Fibroblast of villous mesenchyme (primary cell): ENCODE measurements around the gene KATNIP. TPM values are rescaled to one million over a fixed set of nuclear protein-coding genes. Genes with fewer than 3 reads are reported as not detected.

Experiments used
- DNase-seq: peaks from one replicate; pipeline ENCODE4 v3.0.0-alpha.2; 2010; ENCODE audit warnings: low read depth
- H3K4me3 ChIP-seq: 2 replicates; pipeline ENCODE4 v1.5.1; 2011; ENCODE audit warnings: low read depth, mild to moderate bottlenecking, low read length
- total RNA-seq: library from RNA; depleted of rRNA; stranded (reverse); fragments of >200 nt; gene quantifications from 2 replicates; pipeline ENCODE4 v1.2.3, GENCODE V29; 2012
- TF ChIP-seq, protein P1 (sequence below): IDR thresholded peaks from 2 replicates; pipeline ENCODE4 v1.5.1; 2012; ENCODE audit warnings: low read depth, mild to moderate bottlenecking, low read length; ENCODE audit not compliant: insufficient read depth

The KATNIP gene
- total RNA-seq, 1 donor = 25.5 TPM

DNA sequence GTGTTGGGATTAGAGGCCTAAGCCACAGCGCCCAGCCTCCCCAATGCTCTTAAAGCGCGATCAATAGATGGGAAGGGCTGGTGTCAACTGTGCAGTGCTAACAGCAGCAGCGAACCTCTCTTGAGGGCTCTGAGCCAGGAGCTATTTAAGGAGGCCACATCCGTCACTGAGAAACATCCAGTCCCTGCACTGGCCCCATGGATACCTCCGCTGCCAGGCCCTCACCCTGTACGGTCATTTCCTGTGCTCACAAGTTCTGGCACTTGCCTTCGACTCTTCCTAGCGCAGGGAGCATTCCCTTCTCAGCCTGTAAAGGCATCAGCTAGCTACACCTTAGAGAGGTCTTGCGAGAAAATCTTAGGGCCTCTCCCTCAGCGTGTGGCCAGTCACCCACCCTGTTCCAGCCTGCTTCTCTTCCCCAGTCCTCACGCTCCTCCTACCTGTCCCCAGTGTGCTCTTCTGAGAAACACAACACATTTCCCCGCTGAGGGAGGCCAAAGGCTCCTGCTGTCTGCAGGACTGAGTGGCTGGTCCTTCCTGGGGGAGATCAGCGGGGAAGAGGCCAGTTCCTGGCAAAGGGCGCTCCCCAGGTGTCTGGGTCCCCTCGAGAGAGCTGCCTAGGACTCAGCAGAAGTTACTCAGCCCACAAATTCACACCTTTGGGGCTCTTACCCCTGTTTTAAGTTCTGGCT is 28.8 kb upstream of the KATNIP start:
- H3K4me3 ChIP-seq = no peak overlapping the region
- TF ChIP-seq, protein P1, sequence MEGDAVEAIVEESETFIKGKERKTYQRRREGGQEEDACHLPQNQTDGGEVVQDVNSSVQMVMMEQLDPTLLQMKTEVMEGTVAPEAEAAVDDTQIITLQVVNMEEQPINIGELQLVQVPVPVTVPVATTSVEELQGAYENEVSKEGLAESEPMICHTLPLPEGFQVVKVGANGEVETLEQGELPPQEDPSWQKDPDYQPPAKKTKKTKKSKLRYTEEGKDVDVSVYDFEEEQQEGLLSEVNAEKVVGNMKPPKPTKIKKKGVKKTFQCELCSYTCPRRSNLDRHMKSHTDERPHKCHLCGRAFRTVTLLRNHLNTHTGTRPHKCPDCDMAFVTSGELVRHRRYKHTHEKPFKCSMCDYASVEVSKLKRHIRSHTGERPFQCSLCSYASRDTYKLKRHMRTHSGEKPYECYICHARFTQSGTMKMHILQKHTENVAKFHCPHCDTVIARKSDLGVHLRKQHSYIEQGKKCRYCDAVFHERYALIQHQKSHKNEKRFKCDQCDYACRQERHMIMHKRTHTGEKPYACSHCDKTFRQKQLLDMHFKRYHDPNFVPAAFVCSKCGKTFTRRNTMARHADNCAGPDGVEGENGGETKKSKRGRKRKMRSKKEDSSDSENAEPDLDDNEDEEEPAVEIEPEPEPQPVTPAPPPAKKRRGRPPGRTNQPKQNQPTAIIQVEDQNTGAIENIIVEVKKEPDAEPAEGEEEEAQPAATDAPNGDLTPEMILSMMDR = no peak
- DNase-seq = no peak

DNA sequence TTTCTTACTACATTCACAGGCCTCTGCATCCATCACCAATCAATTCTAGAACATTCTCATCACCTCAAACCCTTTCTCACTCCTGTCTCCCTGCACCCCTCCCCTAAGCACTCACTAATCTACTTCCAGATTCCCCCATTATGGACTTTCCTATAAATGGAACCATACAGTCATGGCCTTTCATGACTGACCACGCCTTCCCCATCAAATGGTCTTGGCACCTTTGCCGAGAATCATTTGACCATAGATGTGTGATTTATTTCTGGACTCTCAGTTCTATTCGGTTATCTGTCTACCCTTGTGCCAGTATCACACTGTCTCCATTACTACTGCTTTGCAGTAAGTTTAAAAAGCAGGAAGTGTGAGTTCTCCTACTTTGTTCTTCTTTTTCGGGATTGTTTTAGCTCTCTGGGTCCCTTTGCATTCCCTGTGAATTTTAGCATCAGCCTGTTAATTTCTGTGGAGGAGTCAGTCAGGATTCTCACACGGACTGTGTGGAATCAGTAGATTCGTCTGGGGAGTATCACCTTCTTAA is 27.7 kb upstream of the KATNIP start:
- DNase-seq = no peak
- no peak overlapping the region for H3K4me3 ChIP-seq
- TF ChIP-seq, protein P1 = no peak

DNA sequence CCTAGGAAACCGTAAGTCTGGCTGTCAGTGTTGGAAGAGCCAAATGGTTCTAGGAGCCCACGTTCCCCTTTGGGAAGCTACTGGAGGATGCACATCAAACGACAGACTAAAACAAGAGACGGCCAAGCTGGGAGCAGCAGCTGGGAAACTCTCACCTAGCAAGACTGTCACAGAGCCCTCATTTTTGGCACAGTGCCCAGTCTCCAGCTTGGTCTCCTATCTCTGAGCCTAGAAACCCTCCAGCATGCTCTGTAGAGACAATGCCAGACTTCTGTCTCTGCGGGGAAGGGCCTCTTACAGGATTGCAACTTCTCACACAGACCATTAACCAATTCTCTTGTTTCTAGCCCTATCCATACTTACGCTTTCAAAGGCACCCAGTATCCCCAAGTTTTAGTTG is 23.8 kb upstream of the KATNIP start:
- H3K4me3 ChIP-seq = no peak overlapping the region
- TF ChIP-seq, protein P1 = no peak
- DNase-seq = no peak

DNA sequence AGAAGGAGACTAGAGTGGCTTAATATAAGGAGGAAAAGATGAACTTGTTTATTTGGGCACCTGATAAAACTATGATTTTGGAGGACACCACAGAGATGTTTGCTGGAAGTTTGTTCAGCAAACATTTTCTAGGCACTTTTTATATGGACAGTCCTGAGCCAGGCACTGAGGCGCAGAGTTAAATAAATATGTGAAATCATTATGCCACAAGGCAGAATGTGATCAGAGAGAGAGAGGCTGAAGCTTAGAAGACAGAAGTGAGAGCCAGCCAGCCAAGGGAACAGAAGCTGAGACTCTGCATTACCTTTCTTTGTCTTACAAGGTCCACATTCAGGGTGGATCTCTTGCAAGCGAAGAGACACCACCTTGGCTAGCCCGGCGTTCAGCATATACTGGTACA is 21.6 kb upstream of the KATNIP start:
- no peak for DNase-seq
- no peak overlapping the region for H3K4me3 ChIP-seq
- TF ChIP-seq, protein P1 = no peak

DNA sequence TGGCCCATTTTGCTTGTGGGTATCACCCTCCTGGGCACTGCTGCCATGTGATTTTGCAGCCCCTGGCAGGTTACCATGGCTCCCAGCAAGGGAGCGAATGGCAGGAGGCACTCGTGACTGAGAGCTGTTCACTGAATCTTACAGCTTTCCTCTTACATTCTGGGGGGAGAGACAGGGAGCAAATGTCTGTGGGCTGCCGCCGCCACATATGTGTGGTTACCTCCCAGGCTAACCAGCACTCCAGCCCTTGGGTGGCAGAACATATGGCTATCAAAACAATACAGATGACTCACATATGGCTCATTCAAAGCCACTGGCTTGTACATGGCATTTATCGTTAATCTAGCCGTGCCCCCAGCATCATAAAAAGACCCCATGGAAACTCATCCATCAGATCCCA is 20.0 kb upstream of the KATNIP start:
- no peak overlapping the region for H3K4me3 ChIP-seq
- TF ChIP-seq, protein P1 = no peak
- DNase-seq = no peak

DNA sequence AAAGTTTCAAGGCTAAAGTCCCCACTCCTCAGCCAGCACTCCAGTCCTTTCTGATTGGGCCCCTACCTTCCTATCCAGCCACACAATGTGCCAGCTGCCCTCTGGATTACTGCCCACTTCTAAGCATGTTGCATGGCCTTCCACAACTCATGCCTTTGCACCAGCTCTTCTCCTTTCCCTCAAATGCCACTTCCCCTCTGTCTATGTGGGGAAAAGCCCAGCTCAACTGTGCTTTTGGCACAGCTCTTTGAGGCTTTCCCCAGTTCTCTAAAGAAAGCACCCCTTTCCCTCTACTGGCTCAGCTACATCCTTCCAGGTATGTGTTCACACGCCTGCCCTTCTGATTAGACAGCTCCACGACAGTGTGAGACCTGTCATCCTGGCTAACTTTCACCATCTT is 18.8 kb upstream of the KATNIP start:
- DNase-seq = no peak
- TF ChIP-seq, protein P1 = no peak
- no peak overlapping the region for H3K4me3 ChIP-seq
